ENCODE measurements around the gene CFAP298. TPM values are rescaled to one million over a fixed set of nuclear protein-coding genes. Genes with fewer than 3 reads are reported as not detected.
A peak's percentile ranks its signal among the peaks of the same experiment; 100 is the strongest.

Gene CFAP298
- total and polyA plus RNA-seq, 2 of the 13 experiments (the other 11 are each of a cell fraction or from before 2014, with no cell fraction given) = 21.2 to 62.2 TPM

GRCh38 chr21:32613436-32614043, 1.4 kb upstream of the CFAP298 start:
- 36% methylated on average over 16 of the region's 16 CpGs for WGBS (ENCODE audit: low lambda C conversion rate)
- Histone ChIP-seq H3K36me3 (replicated peaks in 1 of 2; ENCODE audit: control insufficient read depth in 1 of 2, insufficient read depth in 2 of 2, low read length in 2 of 2) (peaks cover 1 to 10% of the 10 kb centered on the region in 2 experiments; a peak in 2 of 5 replicates), H3K4me1 (ENCODE audit: insufficient read depth, low read length) (peaks cover 14% of the 10 kb centered on the region), H3K4me2 (ENCODE audit: low read depth, low read length) (peak overlapping the region; percentile 74), H3K4me3 (replicated peaks in 1 of 3; ENCODE audit: insufficient read depth in 1 of 3, low read depth in 2 of 3, low read length in 3 of 3) (peak overlapping the region; percentile 69 to 90 (median 88)), H2AFZ (ENCODE audit: low read length) (no peak overlapping the region), H3K9ac (ENCODE audit: insufficient read depth, low read depth, low read length) (peak overlapping the region; percentile 95), H3K27ac (ENCODE audit: extremely low read length, insufficient read depth, low read length) (peak overlapping the region; percentile 96), H4K20me1 (ENCODE audit: insufficient read depth, low read length) (0 out of 2 replicates have a peak, but pooled peaks cover 4% of the 10 kb centered on the region), H3K9me3 (ENCODE audit: low read length) (no peaks in the 10 kb centered on the region), H3K27me3 (ENCODE audit: control insufficient read depth in 1 of 2, insufficient read depth in 2 of 2, low read length in 2 of 2) (no peaks in the 10 kb centered on the region; a peak in 1 of 5 replicates), H3K79me2 (ENCODE audit: insufficient read depth, low read length) (peaks cover 18% of the 10 kb centered on the region)
- TF ChIP-seq ZNF616 (CRISPR knock-in tag; IDR thresholded peaks at IDR 0.05; ENCODE audit: low read depth) = no peak
- no peak for TF ChIP-seq ZNF577 (CRISPR knock-in tag; IDR thresholded peaks at IDR 0.05; ENCODE audit: borderline replicate concordance, low read depth)
- no peak for TF ChIP-seq ATF3 (CRISPR knock-in tag; IDR thresholded peaks at IDR 0.05)
- TF ChIP-seq SALL2 (CRISPR knock-in tag; IDR thresholded peaks at IDR 0.05) = no peak
- no peak for TF ChIP-seq GABPA (IDR thresholded peaks at IDR 0.05; ENCODE audit: low read depth, low read length)
- no peak for TF ChIP-seq GABPA (CRISPR knock-in tag; IDR thresholded peaks at IDR 0.05; ENCODE audit: low read depth)
- TF ChIP-seq RARA (CRISPR knock-in tag; IDR thresholded peaks at IDR 0.05) = no peak
- TF ChIP-seq ZNF543 (CRISPR knock-in tag; IDR thresholded peaks at IDR 0.05) = no peak
- TF ChIP-seq GPBP1L1 (CRISPR knock-in tag; IDR thresholded peaks at IDR 0.05) = no peak
- no peak for TF ChIP-seq ZNF296 (CRISPR knock-in tag; conservative IDR thresholded peaks at IDR 0.05)
- in situ Hi-C loops (cut with HindIII; ENCODE audit: extremely low pct_ligation_motif_present, low pct_unique_long_range_greater_than_20kb) (no loop called here), intact Hi-C loops (cut with micrococcal nuclease; ENCODE audit: unreplicated experiment) (no loop called here)
- DNase-seq (ENCODE audit: low spot score) (no peak), ATAC-seq (no peak), FAIRE-seq (no peak)
- CTCF ChIA-PET (ENCODE audit: low intra/inter-chr PET ratio, low total read pairs) = no interaction called here
- no TSS peak for BruUV-seq (replicated peaks)
- POLR2A ChIA-PET = interaction anchor here (1.4 to 2.6 kb wide), 6 partner anchors 13 to 221 kb away, joined by 3 to 22 read pairs (median 7); partner anchors contain the start of genes SYNJ1 and URB1

Measured in HepG2 (cell line).